ENCODE measurements around the gene PIGA.

DNA sequence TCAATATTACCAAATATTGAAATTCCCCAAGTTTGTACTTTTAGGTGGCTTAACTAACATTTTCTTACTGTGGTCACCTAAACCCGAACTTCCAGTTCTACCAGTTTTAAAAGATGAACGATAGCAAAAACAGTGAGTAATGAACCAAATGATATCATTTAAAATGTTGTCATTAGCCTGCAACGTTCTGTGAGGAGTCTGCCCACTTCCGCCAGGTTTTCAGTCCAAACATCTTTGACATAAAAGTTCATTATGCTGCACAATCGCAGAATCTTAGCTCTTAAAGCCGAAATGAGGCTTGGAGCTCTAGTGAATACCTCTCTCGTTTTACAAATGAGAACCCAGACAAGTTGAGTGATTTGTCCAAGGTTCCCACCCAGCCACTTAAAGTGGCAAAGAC, 762 bp downstream of the PIGA start:
- TF ChIP-seq POLR2A (IDR thresholded peaks at IDR 0.05) = no peak
- TF ChIP-seq, protein P1, sequence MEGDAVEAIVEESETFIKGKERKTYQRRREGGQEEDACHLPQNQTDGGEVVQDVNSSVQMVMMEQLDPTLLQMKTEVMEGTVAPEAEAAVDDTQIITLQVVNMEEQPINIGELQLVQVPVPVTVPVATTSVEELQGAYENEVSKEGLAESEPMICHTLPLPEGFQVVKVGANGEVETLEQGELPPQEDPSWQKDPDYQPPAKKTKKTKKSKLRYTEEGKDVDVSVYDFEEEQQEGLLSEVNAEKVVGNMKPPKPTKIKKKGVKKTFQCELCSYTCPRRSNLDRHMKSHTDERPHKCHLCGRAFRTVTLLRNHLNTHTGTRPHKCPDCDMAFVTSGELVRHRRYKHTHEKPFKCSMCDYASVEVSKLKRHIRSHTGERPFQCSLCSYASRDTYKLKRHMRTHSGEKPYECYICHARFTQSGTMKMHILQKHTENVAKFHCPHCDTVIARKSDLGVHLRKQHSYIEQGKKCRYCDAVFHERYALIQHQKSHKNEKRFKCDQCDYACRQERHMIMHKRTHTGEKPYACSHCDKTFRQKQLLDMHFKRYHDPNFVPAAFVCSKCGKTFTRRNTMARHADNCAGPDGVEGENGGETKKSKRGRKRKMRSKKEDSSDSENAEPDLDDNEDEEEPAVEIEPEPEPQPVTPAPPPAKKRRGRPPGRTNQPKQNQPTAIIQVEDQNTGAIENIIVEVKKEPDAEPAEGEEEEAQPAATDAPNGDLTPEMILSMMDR (IDR thresholded peaks at IDR 0.05) = no peak

Data from lower leg skin (tissue), 3 donors.